Activated CD4-positive, alpha-beta T cell treated with anti-CD3 and anti-CD28 coated beads, Interleukin-2, amount 50 U/mL, for 24 hours (primary cell): ENCODE results near the gene FUT6.
"Not testable (repeated sequence)": the region's sequence is repeated elsewhere in the genome, so short reads cannot be mapped to it uniquely, and the experiment has no call there.

Experiments used
- DNase-seq, 2 donors: peaks; one replicate each; pipeline ENCODE4 v3.0.0-alpha.2; 2020; ENCODE audit warnings: low read depth in 1 of 2, low spot score in 1 of 2

The FUT6 gene

GRCh38 chr19:5787409-5788182, 51.9 kb downstream of the FUT6 start:
- DNase-seq: no peak

GRCh38 chr19:5786593-5787408, 52.7 kb downstream of the FUT6 start:
- no peak for DNase-seq

GRCh38 chr19:5785423-5785822, 54.1 kb downstream of the FUT6 start:
- no peak for DNase-seq

GRCh38 chr19:5784581-5785147, 54.8 kb downstream of the FUT6 start, which contains the start of gene PRR22:
Gene PRR22, minus strand, starts transcription at chr19:5784746. Its CDS starts 86 bp downstream, at chr19:5784660.
- no peak for DNase-seq

- no peak for DNase-seq
These were observed 56.3 kb downstream of the FUT6 start for GRCh38 chr19:5782945-5783919.

GRCh38 chr19:5782322-5782721, 57.2 kb downstream of the FUT6 start:
- DNase-seq: no peak

- DNase-seq: not testable (repeated sequence)
These were observed 58.6 kb downstream of the FUT6 start for GRCh38 chr19:5780916-5781315.
